Measurements from ENCODE around the gene NPAS2.

NPAS2 gene

GRCh38 chr2:100983684-100984310, 163.9 kb downstream of the NPAS2 start:
- no peak overlapping the region for H3K27ac ChIP-seq
- TF ChIP-seq ZFX (IDR thresholded peaks at IDR 0.05), result no peak
- TF ChIP-seq CTCF (conservative IDR thresholded peaks at IDR 0.05), result no peak

- H3K27ac ChIP-seq, result no peak overlapping the region
- TF ChIP-seq ZFX (IDR thresholded peaks at IDR 0.05), result no peak
- TF ChIP-seq CTCF (conservative IDR thresholded peaks at IDR 0.05), result peak; percentile 84
Observed at GRCh38 chr2:100984892-100985307, 165.0 kb downstream of the NPAS2 start.

- H3K27ac ChIP-seq, result no peak overlapping the region
- no peak for TF ChIP-seq ZFX (IDR thresholded peaks at IDR 0.05)
- no peak for TF ChIP-seq CTCF (conservative IDR thresholded peaks at IDR 0.05)
Observed at GRCh38 chr2:100986157-100986556, 166.2 kb downstream of the NPAS2 start.

GRCh38 chr2:100987536-100987935, 167.6 kb downstream of the NPAS2 start:
- TF ChIP-seq ZFX (IDR thresholded peaks at IDR 0.05) (no peak), CTCF (conservative IDR thresholded peaks at IDR 0.05) (no peak)
- H3K27ac ChIP-seq, result no peak overlapping the region

- TF ChIP-seq CTCF (conservative IDR thresholded peaks at IDR 0.05), result no peak
- no peak for TF ChIP-seq ZFX (IDR thresholded peaks at IDR 0.05)
- H3K27ac ChIP-seq, result no peak overlapping the region
Observed at GRCh38 chr2:100987974-100988373, 168.0 kb downstream of the NPAS2 start.

- TF ChIP-seq CTCF (conservative IDR thresholded peaks at IDR 0.05), result no peak
- no peak overlapping the region for H3K27ac ChIP-seq
Observed at GRCh38 chr2:100988630-100989417, 168.9 kb downstream of the NPAS2 start.

GRCh38 chr2:100989666-100990065, 169.7 kb downstream of the NPAS2 start:
- TF ChIP-seq CTCF (conservative IDR thresholded peaks at IDR 0.05) (no peak), ZFX (IDR thresholded peaks at IDR 0.05) (no peak)
- H3K27ac ChIP-seq, result no peak overlapping the region

All from C4-2B (cell line).